Stimulated activated CD4-positive, alpha-beta T cell treated with anti-CD3 and anti-CD28 coated beads, TNF-alpha, amount 100 ng/mL, for 48 hours (primary cell): ENCODE results near the gene SYT5.

ENCODE experiments used
- DNase-seq, 3 donors: peaks; one replicate each; pipeline ENCODE4 v3.0.0-alpha.2; 2020; ENCODE audit warnings: low read depth in 3 of 3

SYT5 gene

DNA sequence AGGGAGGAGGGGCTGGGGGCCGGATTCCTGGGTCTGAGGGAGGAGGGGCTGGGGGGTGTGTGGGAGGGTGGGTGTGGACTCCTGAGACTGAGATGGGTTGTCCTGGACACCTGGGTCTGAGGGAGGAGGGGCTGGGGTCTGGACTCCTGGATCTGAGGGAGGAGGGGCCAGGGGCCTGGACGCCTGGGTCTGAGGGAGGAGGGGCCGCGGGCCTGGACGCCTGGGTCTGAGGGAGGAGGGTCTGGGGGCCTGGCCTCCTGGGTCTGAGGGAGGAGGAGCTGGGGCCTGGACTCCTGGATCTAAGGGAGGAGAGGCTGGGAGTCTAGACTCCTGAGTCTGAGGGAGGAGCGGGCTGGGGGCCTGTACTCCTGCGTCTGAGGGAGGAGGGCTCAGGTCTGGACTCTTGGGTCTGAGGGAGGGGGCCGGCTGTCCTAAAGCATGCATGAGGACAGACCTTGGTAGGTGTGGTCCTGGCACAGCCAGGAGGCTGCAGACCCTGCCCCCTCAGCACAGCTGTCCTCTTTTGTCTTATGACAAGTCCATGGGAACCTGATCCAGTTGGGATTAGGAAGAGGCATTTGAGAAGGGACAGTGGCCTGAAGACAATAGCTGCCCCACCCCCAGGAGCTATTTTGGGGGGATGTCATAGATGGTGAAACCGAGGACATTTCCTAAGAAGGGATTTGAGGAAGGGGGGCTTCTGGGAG, 32.4 kb downstream of the SYT5 start:
- no peak for DNase-seq

DNA sequence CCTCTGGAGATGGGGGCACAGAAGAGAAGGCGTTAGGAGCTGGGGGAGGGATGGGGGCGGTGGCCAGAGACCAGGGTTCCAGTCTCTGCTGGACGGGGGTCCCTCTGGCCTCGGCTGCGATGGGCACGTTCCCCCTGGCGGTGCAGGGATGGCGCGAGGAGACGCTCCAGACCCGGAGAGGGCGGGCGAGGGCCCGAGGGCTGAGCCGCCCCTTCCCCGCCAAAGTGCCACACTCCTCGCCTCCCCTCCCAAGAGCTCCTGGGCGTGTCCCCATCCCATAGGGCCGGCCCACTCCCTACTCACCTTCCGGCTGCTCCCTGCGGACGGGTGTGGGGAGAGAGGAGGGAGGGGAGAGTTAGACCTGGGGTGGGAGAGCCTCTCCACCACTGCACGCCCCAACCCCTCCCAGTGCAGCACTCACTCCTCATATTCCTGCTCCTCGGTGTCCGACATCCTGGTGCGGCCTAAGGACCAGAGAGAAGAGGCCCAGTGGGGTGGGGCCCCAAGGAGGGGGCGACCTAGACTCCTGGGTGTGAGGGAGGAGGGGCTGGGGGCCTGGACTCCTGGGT, 33.3 kb downstream of the SYT5 start:
- DNase-seq, result no peak

GRCh38 chr19:55146078-55146704, 33.9 kb downstream of the SYT5 start:
- no peak for DNase-seq

DNA sequence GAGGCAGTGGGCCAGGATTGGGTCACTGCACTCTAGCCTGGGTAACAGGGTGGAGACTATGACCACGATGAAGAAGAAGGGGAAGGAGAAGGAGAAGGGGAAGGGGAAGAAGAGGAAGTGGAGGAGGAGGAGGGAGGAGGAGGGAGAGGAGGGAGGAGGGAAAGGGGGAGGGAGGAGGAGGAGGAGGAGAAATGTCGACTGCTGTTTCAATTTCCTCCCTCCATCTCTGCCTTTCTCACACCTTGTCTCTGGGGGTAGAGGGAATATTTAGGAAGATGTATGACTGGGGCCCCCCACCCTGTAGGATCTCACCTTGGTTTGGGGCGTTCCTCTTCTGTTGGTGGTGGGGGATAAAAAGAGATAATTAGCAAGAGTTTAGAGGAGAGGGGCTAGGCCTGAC, 34.9 kb downstream of the SYT5 start:
- DNase-seq, result no peak

DNA sequence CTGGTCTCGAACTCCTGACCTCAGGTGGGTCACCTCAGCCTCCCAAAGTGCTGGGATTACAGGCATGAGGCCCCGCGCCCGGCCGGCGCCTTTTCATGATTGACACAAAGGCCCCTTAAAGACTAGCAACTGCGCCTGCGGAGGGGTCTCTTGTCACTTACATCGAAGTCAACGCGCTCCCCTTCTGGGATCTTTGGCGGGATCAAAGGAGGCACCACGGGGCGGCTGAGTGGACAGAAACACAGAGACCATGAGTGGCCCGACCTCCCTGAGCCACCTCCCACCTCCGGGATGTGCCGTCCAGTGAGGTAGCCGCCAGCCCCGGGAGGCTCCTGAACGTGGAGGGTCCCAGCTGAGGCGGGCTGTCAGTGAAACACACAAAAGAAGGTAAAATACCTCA, 38.4 kb downstream of the SYT5 start:
- DNase-seq, result no peak

- no peak for DNase-seq
These were observed 42.2 kb downstream of the SYT5 start for GRCh38 chr19:55137915-55138314.

- no peak for DNase-seq
These were observed 43.5 kb downstream of the SYT5 start for GRCh38 chr19:55136399-55137102.

- DNase-seq, result no peak
These were observed 45.4 kb downstream of the SYT5 start for GRCh38 chr19:55134736-55135135.

DNA sequence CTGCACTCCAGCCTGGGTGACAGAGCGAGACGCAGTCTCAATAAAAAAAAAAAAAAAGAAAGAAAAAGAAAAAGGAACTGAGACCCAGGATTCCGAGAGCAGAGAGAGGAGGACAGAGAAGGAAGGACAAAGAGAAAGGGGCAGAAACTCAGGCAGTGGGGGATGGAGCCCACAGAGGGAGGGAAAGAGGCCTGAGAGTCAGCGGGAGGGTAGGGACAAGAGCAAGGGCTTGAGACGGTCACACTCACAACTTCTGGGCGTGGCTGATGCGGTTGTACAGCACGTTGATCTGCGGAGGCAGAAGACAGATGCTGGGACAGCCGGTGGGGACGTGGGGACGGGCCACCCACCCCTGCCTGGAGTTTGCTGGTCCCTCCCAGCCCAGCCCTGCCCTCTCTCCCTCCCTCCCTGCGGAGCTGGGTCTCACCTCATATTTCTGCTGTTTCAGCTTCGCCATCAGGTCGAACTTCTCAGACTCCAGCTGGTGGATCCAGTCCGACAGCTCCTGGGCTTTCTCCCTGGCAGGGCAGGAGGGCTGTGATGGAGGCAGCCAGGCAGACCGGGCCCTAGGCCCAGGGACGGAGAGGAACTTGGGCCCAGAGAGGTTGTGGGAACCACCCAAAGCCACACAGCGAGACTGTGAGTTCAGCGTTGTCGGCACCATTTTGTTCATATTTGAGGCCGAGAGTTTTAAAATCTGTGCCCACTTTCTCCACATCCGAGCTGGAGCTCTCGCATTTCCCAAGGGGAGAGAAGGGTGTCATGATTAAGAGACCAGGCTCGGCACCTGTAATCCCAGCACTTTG, 46.2 kb downstream of the SYT5 start:
- no peak for DNase-seq

- no peak for DNase-seq
These were observed 47.5 kb downstream of the SYT5 start for GRCh38 chr19:55132453-55133129.

DNA sequence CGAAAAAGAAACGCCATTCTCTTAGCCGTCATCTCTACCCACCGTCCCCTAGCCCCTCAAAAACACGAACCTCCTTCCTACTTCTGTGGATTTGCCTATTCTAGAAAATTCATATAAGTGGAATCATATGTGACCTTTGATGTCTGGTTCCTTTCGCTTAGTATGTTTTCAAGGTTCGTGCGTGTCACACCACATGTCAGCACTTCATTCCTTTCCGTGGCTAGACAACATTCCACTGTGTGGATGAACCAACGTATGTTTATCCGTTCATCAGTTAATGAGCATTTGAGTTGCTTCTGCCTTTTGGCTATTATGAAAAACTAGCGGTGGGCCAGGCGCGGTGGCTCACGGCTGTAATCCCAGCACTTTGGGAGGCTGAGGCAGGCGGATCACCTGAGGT, 48.7 kb downstream of the SYT5 start:
- DNase-seq, result no peak
